Loucy (cell line): ENCODE data around the gene ZBTB16.

Experiments used
- EZH2phosphoT487 ChIP-seq: fragments of 200-600 bp; IDR thresholded peaks from 2 replicates; pipeline ENCODE4 v1.6.1; 2018; ENCODE audit warnings: antibody characterized with exemption, mild to moderate bottlenecking, moderate library complexity, borderline replicate concordance
- TF ChIP-seq, protein P1 (sequence below): fragments of 200-600 bp; sonication (generic); conservative IDR thresholded peaks from 2 replicates; pipeline ENCODE4 v1.5.1; 2014; ENCODE audit warnings: mild to moderate bottlenecking, antibody characterized with exemption, low read length

DNA sequence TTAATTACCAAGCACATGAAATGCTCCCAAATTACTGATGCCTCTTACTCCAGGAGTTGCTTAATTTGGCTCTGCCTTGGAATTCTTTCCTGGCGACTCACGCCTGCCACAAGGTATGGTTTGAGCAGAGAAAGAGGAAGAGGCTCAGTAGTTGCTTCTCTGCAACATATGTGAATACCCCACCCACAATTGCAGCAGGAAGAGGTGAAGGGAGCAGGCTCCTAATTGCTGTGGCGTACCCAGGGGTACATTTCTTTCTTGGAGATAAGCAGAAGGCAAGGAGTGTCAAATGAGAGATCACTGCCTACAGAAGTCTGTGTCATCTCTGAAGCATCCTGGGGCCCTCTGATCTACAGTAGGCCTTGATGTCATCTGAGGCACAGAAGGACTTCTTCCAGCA, 226.1 kb downstream of the ZBTB16 start:
- TF ChIP-seq, protein P1, sequence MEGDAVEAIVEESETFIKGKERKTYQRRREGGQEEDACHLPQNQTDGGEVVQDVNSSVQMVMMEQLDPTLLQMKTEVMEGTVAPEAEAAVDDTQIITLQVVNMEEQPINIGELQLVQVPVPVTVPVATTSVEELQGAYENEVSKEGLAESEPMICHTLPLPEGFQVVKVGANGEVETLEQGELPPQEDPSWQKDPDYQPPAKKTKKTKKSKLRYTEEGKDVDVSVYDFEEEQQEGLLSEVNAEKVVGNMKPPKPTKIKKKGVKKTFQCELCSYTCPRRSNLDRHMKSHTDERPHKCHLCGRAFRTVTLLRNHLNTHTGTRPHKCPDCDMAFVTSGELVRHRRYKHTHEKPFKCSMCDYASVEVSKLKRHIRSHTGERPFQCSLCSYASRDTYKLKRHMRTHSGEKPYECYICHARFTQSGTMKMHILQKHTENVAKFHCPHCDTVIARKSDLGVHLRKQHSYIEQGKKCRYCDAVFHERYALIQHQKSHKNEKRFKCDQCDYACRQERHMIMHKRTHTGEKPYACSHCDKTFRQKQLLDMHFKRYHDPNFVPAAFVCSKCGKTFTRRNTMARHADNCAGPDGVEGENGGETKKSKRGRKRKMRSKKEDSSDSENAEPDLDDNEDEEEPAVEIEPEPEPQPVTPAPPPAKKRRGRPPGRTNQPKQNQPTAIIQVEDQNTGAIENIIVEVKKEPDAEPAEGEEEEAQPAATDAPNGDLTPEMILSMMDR = no peak
- no peak for TF ChIP-seq EZH2phosphoT487
